Activated CD4-positive, CD25-positive, alpha-beta regulatory T cell treated with anti-CD3 and anti-CD28 coated beads, Interleukin-2, amount 50 U/mL, for 16 hours (primary cell): ENCODE measurements around the gene ACOXL.
A peak's percentile ranks its signal among the peaks of the same experiment; 100 is the strongest.

Experiments used
- DNase-seq: peaks from one replicate; pipeline ENCODE4 v3.0.0-alpha.2; 2020; ENCODE audit warnings: low read depth, low spot score

ACOXL gene

GRCh38 chr2:111113838-111114237 is 381.5 kb downstream of the ACOXL start:
- no peak for DNase-seq

- no peak for DNase-seq
Measured at GRCh38 chr2:111116011-111116746, 383.8 kb downstream of the ACOXL start.

DNA sequence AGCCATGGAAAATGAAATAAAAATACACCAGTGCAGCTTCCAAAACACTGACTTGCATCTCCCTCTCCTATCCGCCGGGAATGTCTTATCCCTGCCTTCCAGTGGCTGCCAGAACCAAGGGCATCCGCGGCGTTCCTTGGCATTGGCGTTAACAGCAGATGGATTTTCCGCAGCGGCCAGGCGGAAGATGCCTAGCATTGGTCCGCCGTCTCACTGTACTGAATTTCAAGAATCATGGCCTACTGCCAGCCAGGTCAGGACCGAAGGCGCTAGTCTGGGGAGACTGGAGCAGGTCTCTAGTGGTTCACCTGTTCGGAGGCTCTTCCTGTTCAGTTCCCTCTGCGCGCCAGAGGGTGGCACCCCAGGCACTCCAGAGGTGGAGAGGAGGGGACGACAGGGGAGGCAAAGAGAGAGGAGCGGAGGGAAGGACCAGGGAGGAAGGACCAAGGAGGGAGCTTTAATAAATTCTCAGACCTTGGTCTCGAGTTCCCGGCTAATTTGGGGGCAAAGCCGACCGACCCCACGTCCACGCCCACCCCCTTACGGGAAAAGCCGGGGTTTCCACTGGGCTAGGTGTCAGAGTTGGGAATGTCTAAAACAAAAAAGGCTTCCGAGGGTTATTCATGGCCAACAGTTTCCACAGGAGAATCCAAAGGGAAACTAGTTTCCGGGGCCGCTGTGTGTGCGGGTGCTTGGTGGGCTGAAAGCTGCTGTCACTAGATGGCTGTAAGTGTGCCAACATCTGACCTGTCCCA is 384.6 kb downstream of the ACOXL start:
- DNase-seq = peak; percentile 35

DNA sequence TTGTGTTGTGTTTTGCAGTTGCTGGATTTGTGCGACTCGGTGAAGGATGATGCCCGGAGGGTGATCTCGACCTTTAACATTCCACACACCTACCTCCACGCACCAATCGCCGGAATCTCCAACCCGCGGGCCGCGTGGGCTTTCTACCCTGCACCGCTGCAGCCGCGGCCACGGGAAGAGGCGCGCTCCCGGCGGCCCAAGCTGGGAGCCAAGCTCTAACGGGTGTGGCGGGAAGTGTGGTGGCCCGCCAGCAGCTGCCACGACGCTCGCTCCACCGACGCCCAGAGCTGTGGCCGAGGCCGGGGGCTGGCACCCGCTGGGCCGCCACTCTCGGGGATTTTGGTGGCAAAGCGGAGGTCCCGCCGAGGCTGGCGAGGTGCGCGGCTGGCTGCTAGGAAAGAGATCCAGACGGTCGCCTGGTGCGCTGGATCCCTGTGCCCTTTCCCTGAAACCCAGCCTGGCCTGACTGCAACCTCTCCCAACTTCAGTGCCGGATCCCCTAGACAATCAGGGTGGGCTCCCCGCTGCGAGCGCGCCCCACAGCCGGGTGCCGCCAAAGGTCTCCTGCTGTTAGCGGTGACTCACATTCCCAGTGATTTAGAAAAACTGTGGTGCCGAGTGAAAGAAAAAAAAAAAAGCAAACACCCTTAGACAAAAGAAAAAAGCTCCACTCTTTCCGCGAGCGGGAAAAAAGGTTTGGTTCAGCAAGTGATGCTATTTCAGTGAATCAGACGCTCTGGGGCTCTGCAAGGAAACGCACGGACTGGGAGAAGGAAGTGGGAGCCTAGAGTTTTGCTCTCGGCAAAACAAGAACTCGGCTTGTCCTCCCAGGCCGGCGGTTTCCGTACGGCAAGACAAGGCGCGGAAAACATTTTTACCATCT is 385.5 kb downstream of the ACOXL start:
- no peak for DNase-seq

GRCh38 chr2:111118481-111118980 is 386.2 kb downstream of the ACOXL start:
- no peak for DNase-seq

GRCh38 chr2:111118981-111119821 is 386.8 kb downstream of the ACOXL start:
- no peak for DNase-seq

- DNase-seq = no peak
Measured at GRCh38 chr2:111119822-111120252, 387.5 kb downstream of the ACOXL start.

DNA sequence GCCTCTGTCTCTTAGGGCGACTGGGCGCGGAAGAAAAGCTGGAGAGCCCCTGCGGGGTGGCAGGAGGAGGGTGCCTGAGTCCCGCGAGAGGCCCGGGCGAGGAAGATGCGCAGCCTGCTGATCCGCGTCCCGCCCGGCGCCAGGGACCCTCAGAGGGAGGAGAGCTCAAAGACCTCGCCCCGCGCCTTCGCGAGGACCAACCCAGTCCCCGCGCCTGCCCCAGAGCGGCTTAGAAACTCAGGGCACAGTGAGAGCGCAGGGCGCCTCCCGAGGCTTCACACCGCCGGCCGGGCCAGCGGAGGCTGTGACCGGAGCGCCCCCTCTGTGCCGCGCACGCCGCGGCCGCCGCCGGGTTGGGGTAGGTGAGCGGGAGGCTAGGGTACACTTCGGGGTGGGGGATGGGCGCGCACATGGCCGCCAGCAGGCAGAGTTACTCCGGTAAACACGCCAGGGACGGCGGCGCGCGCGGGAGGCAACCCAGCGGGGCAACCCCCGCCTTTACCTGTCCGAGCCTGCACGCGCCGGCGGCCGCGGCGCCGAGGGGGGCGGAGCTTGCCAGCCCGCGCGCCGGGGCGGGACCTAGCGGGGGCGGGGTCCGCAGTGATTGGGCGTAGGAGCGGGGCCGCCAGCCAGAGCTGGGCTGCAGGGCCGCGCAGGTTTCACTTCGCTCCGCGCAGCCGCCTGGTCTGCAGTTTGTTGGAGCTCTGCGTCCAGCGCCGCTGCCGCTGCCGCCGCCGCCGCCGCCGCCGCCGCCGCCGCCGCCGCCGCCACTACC is 388.1 kb downstream of the ACOXL start, which contains the start of gene BCL2L11:
TSS of gene BCL2L11 (plus strand) at position 662 of the 775 bp plus-strand sequence. CDS start 2,832 bp downstream, outside the sequence.
- DNase-seq = peak; percentile 68

- no peak for DNase-seq
Measured at GRCh38 chr2:111121028-111121827, 388.9 kb downstream of the ACOXL start.

DNA sequence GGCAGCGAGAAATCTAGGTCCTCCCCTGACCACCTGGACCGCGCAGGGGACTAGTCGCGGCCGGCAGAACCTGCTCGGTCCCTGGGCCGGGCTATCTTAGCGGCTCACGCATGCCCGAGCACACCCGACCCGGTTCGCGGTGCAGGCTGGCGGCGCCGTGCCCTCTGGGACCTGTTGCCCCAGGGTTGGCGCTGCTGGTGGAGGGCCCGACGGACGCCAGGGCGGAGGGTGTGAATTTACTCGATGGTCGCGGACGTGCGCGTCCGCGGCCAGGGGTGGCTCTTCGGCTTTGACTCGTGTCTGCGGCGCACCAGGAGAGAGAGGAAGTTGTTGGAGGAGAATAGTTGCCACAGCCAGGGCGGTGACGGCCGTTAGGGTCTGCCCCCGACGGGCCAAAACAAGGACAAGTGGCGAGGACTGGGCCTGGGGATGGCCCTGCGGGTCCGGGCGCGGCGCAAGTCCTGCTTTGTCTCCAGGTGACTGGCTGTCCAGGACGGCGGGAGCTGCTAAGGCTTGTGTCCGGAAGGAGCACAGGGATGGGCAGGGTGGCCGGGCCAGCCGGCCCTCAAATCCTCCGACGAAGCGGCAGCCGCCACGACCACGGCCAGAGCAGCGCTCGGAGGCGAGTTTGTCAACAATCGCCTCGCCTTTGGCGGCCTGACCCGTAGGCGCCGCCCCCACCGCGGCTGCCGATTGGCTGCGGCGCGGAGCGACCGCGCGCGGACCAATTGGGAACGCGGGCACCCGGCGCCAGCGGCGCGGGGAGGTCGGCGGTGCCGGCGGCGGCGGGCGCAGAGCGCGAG is 389.7 kb downstream of the ACOXL start:
- peak; percentile 54 for DNase-seq

DNA sequence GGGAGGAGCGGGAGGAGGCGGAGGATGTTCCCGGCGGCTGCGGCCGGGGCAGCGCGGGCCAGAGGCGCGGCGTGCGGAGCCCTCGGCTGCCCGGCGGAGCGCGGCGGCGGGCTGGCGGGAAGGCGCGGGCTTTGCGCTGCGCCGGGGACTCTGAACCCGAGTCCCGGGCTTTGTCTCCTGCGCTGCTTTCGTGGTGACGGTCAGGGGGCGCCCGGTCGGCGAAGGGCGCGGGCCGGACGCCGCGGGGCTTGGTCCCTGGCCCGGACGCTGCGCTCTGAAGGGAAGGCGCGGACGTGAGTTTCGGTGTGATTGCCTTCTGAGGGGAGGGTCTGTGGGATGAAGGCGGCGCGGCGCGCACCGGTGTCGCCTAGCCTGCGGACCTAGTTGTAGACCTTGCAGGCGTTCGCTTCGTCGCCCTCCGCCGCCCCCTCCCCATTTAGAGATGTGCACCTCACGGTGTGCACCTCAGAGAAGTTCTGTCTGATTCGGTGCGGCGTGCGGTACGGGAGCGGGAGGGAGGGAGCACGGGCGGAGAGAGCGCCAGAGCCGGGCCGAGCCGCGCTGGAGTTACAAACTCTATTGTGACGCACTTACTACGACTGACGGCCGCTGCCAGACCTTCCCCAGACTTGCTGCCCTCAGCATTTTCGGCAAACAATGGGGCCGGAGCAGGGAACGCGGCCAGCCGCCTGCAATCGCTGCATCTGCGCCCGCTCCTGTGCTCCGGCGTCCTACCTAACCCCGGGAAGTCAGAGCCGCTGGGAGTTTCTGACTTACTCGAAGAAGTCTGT is 390.5 kb downstream of the ACOXL start:
- no peak for DNase-seq

- no peak for DNase-seq
Measured at GRCh38 chr2:111123751-111124150, 391.4 kb downstream of the ACOXL start.

DNA sequence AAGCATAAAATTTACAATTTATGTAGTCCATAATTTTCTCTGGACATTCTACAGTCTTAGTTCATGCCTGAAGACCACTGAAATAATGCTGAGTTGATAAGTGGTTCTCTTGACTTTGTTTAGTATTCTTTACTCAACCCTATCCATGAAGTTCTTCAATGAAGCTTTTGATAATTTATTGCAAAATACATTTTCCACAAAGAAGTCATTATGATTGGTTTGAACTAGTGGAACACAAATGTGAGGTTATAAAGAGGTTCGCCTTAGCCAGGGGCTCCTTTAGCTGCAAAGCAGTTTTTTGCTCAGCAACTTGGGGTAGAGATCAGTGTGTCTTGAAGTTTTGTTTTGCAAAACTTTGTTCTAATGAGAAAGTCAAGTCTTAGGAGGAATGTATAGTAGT is 394.2 kb downstream of the ACOXL start:
- DNase-seq = no peak

DNA sequence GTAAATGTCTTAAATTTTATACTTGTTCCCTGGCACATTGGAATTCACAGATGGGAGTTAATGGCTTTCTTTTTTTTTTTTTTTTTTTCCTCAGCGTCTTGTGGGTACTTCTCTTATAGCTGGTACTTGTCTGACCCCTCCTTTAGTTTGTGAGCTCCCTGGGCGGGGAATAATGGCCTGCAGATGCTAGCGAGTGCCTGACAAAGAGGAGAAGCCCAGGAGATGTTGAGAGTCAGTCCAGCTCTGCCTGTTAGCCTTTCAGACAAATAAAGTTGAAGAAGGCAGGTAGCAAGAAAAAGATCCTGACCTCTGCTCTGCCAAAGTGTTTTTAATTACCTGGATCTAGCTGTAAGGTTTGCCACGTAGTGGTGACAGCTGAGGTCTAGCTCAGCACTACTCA is 395.0 kb downstream of the ACOXL start:
- no peak for DNase-seq

- DNase-seq = no peak
Measured at GRCh38 chr2:111128096-111128495, 395.7 kb downstream of the ACOXL start.

DNA sequence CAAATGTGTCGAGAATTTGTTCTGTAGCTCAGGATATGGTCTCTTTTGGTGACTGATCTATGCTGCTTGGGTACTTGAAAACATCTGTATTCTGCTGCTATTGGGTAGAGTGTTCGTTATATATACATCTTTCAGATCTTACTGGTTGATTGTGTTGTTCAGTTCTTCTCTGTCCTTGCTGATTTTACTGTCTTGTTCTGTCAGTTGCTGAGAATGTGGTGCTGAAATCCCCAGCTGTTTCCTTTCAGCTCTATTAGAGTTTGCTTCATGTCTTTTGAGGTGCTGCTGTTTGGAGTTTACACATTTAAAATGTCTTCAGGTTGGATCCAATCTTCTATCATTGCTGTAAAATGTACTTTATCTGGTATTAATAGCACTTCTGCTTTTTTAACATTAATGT is 401.2 kb downstream of the ACOXL start:
- DNase-seq = no peak

DNA sequence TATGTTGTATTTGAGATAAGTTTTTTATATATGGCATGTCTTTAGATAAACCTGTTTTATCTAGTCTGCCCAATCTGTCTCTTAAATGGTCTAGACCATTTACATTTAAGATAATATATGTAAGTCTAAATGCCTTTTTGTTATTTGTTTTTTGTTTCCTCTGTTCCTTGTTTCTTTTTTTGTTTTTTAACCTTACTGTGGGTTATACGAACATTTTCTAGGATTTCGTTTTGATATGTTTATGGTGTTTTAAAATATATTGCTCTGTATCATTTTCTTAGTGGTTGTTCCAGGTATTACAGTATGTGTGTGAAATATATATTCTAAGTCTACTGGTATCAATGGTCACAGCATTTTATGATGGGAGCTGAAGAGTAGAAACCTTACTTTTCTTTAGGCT is 401.7 kb downstream of the ACOXL start:
- DNase-seq = no peak
